ENCODE measurements around the gene ATP6V1C2.

- TF ChIP-seq POLR2A (IDR thresholded peaks at IDR 0.05) (no peak), CTCF (IDR thresholded peaks at IDR 0.05) (no peak)
These were observed 13.6 kb upstream of the ATP6V1C2 start for GRCh38 chr2:10707831-10708230.
